ENCODE results near the gene LAMB1. TPM values are rescaled to one million over a fixed set of nuclear protein-coding genes. Genes with fewer than 3 reads are reported as not detected.

LAMB1 gene
- polyA plus RNA-seq, 1 donor from 2014 or later: 7.6 TPM

GRCh38 chr7:107972075-107972482, 30.9 kb downstream of the LAMB1 start:
- no peaks in the 10 kb centered on the region for H3F3A ChIP-seq (ENCODE audit: insufficient read depth, low read length, poor library complexity, severe bottlenecking)
- no peak overlapping the region for H3K4me2 ChIP-seq (ENCODE audit: low read length)
- no peak overlapping the region for H3K4me3 ChIP-seq (ENCODE audit: low read length)
- no peak overlapping the region for H3K9ac ChIP-seq (ENCODE audit: low read length)
- no peaks in the 10 kb centered on the region for H3K79me2 ChIP-seq (replicated peaks; ENCODE audit: insufficient read depth, low read length)
- no peaks in the 10 kb centered on the region for H3K36me3 ChIP-seq (ENCODE audit: insufficient read depth, low read length)
- no peaks in the 10 kb centered on the region for H3K27me3 ChIP-seq (ENCODE audit: insufficient read depth, low read depth, low read length)
- TF ChIP-seq MXI1 (conservative IDR thresholded peaks at IDR 0.05; ENCODE audit: poor library complexity, severe bottlenecking): no peak
- no peak for TF ChIP-seq CTCF (IDR thresholded peaks at IDR 0.05; ENCODE audit: poor library complexity, severe bottlenecking)
- no peak for TF ChIP-seq REST (IDR thresholded peaks at IDR 0.05; ENCODE audit: borderline replicate concordance)
- no peak for TF ChIP-seq SMC3 (conservative IDR thresholded peaks at IDR 0.05; ENCODE audit: poor library complexity)
- TF ChIP-seq EZH2 (IDR thresholded peaks at IDR 0.05; ENCODE audit: borderline replicate concordance, insufficient read depth, low read length, poor library complexity, severe bottlenecking): no peak
- TF ChIP-seq POLR2AphosphoS5 (IDR thresholded peaks at IDR 0.05): no peak
- no peak for TF ChIP-seq TAF1 (IDR thresholded peaks at IDR 0.05; ENCODE audit: low read depth)
- TF ChIP-seq RAD21 (conservative IDR thresholded peaks at IDR 0.05): no peak
- TF ChIP-seq EP300 (conservative IDR thresholded peaks at IDR 0.05; ENCODE audit: poor library complexity, severe bottlenecking): no peak
- no peaks in the 10 kb centered on the region for H4K20me1 ChIP-seq (ENCODE audit: insufficient read depth)
- H2AFZ ChIP-seq (ENCODE audit: low read depth, low read length): no peak overlapping the region
- no peaks in the 10 kb centered on the region for H3K9me3 ChIP-seq (ENCODE audit: low read length)
- H3K27ac ChIP-seq (ENCODE audit: low read length): no peak overlapping the region
- H3K9me2 ChIP-seq (ENCODE audit: insufficient read depth, low read length): no peaks in the 10 kb centered on the region

GRCh38 chr7:107971613-107972012, 31.3 kb downstream of the LAMB1 start:
- Histone ChIP-seq H2AFZ (ENCODE audit: low read depth, low read length) (no peak overlapping the region), H3K4me3 (ENCODE audit: low read length) (no peak overlapping the region), H3K36me3 (ENCODE audit: insufficient read depth, low read length) (no peaks in the 10 kb centered on the region), H3K27me3 (ENCODE audit: insufficient read depth, low read depth, low read length) (no peaks in the 10 kb centered on the region), H3K4me2 (ENCODE audit: low read length) (no peak overlapping the region), H3F3A (ENCODE audit: insufficient read depth, low read length, poor library complexity, severe bottlenecking) (no peaks in the 10 kb centered on the region), H4K20me1 (ENCODE audit: insufficient read depth) (no peaks in the 10 kb centered on the region), H3K9me3 (ENCODE audit: low read length) (no peaks in the 10 kb centered on the region), H3K9me2 (ENCODE audit: insufficient read depth, low read length) (no peaks in the 10 kb centered on the region), H3K79me2 (replicated peaks; ENCODE audit: insufficient read depth, low read length) (no peaks in the 10 kb centered on the region), H3K27ac (ENCODE audit: low read length) (no peak overlapping the region), H3K9ac (ENCODE audit: low read length) (no peak overlapping the region)
- no peak for TF ChIP-seq REST (IDR thresholded peaks at IDR 0.05; ENCODE audit: borderline replicate concordance)
- no peak for TF ChIP-seq EP300 (conservative IDR thresholded peaks at IDR 0.05; ENCODE audit: poor library complexity, severe bottlenecking)
- no peak for TF ChIP-seq SMC3 (conservative IDR thresholded peaks at IDR 0.05; ENCODE audit: poor library complexity)
- no peak for TF ChIP-seq RAD21 (conservative IDR thresholded peaks at IDR 0.05)
- TF ChIP-seq MXI1 (conservative IDR thresholded peaks at IDR 0.05; ENCODE audit: poor library complexity, severe bottlenecking): no peak
- TF ChIP-seq EZH2 (IDR thresholded peaks at IDR 0.05; ENCODE audit: borderline replicate concordance, insufficient read depth, low read length, poor library complexity, severe bottlenecking): no peak
- no peak for TF ChIP-seq CTCF (IDR thresholded peaks at IDR 0.05; ENCODE audit: poor library complexity, severe bottlenecking)
- TF ChIP-seq TAF1 (IDR thresholded peaks at IDR 0.05; ENCODE audit: low read depth): no peak
- TF ChIP-seq POLR2AphosphoS5 (IDR thresholded peaks at IDR 0.05): no peak

Measured in neural cell (in vitro differentiated cells).